Vagina (tissue), 2 donors: ENCODE results near the gene ZNF831.

Experiments used
- CTCF ChIP-seq, 3 experiments: fragments of 450-650 bp in 2 of 3; fragments of 200-600 bp in 1 of 3; sonication (generic) in 1 of 3; IDR thresholded peaks; one replicate each; pipeline ENCODE4 v1.5.1; 2017 to 2019; ENCODE audit warnings: antibody characterized with exemption in 3 of 3, mild to moderate bottlenecking in 2 of 3, moderate library complexity in 2 of 3
- POLR2A ChIP-seq, 2 donors: fragments of 450-650 bp; IDR thresholded peaks; one replicate each; pipeline ENCODE4 v1.6.1; 2017; ENCODE audit warnings: antibody characterized with exemption in 2 of 2, mild to moderate bottlenecking in 2 of 2, moderate library complexity in 2 of 2

- TF ChIP-seq CTCF (IDR thresholded peaks at IDR 0.05) (no peak), POLR2A (IDR thresholded peaks at IDR 0.05) (no peak)
Measured at GRCh38 chr20:59173938-59174491, 10.4 kb downstream of the ZNF831 start.
